ENCODE results near the gene PELI2. TPM values are rescaled to one million over a fixed set of nuclear protein-coding genes. Genes with fewer than 3 reads are reported as not detected.

Gene PELI2
- 3.1 and 3.8 TPM in 2 replicates for total RNA-seq (2014; rRNA removed; shearing (Covaris generic))

DNA sequence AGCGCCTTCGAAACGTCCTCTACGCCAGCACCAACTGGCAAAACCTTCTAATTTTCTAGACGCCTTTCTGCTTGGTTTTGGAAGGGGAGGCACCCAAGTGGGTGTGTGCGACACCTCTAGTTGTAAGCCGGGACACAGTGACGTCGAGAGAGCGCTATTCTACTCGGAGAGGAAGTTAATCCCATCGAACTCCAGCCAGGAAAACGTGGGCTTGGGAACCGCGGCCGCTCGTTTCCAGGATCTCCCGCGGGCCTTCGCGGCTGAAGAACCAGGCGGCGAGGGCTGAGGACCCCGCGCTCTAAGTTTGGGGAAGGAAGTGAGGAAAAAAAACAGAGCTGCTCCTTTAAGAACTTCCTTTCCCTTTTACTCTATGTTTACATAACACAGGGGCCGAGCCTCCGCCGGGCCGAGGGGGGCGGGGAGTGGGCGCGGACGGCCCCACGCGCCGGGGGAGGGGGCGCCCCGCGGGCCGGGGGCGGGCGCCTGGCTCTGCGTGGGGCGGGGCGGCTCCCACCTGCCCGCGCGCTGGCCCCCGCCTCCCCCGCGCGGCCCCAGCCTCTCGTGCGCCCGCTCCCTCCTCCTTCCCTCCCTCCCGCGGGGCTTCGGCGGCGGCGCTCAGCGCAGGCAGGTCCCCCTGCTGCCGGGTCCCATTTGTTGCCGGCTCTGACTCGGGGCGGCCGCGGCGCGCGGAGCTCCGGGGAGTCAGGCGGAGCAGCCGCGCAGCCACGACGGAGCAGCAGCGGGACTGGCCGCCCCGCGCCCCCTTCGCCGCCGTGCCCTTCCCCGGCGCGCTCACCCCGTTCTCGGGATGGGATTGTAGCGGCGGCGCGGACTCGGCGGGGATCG is at the start of gene PELI2:
PELI2 (plus strand) TSS at position 647 of the 846 bp plus-strand sequence. CDS start 250 bp downstream, outside the sequence.
- peak; percentile 56 for DNase-seq (ENCODE audit: low spot score)

DNA sequence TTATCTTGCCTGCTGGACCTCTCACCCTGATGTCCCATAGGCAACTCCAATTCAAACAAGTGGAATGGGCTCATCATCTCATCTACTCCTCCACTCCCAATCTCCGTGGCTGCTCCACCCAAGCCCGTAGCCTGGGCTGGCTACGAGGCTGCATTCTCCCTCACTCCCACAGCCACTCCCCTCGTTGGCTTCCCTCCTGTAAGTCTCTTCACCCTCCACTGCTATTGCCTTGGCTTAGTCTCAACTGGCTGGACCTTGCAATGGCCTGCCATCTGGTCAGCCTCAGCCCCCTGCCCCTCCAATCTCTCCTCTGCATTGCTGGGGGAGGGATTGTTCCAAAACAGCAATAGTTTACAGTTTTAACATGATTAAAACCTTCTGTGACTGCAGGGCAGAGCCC is 44.4 kb upstream of the PELI2 start:
- no peak for DNase-seq (ENCODE audit: low spot score)

- no peak for DNase-seq (ENCODE audit: low spot score)
Measured at GRCh38 chr14:56075301-56075700, 42.9 kb upstream of the PELI2 start.

GRCh38 chr14:56081139-56081538 is 37.1 kb upstream of the PELI2 start:
- DNase-seq (ENCODE audit: low spot score) = no peak

DNA sequence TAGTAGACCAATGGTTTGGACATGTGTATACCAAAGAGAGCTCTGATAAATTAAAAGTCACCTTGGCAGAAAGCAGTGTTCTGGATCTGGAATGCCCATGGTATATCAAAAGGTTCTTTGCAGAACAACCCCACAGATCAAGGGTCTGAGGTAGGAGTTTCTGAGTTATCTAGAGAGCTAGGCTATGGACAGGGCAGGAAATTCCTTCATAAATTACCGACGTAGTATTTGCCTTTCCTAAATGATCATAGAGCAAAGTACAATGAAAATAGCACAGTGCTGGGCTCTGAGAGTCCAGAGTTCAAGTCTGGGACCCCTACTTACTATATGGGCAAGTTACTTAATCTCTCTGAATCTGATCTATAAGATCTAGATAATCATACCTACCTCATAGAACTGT is 35.3 kb upstream of the PELI2 start:
- DNase-seq (ENCODE audit: low spot score) = no peak

DNA sequence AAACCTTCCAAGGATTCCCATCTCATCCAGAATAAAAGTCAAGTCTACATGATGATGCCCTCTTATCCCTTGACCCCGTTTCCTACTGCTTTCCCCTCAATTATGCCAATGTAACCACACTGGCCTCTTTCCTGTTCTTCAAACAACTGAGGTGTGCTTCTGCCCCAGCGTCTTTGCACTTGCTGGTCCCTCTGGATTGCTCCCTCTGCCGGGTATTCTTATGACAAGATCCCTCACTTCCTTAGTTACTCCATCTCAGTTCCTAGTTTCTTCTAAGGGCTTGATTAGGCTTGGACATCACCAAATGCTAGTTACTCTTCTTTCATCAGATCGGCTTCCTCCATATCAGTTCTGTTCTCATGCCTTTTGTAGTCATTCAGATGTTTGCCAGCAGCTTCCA is 32.7 kb upstream of the PELI2 start:
- DNase-seq (ENCODE audit: low spot score) = no peak

DNA sequence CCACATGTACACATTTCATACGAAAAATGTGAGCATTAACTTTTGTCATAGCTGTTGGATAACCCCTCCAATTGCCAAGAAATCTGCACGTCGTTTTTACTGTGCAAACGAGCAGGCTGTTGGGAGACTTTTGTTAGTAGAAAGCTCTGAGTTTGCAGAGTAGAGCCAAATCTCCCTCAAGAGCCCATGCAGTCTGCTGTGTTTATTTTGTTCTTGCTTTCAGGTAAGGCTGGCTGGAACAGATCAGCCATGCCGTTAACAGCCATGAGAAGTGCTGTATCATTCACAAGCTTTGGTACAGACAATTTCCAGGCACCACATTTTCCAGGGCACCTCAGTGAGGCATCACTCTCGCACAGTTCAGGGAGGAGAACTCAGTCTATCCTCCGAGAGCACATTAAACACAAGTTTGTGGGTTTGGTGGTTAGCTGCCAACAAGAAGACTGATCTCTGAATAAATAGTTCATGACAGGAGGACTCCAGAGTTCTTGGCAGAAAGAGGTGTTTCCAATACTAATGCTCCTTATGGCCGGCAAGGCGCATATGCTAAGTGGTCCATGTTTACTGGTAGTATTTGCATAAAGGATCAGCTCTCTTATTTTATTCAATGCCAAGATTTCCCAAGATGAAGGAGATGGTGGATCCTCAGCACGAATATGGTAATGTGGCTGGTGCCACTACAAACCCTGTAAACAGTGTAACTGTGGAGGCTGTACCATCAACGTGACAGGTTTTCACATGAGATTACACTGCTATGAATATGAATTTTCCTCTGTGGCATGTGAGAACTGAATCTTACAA is 30.3 kb upstream of the PELI2 start:
- no peak for DNase-seq (ENCODE audit: low spot score)

DNA sequence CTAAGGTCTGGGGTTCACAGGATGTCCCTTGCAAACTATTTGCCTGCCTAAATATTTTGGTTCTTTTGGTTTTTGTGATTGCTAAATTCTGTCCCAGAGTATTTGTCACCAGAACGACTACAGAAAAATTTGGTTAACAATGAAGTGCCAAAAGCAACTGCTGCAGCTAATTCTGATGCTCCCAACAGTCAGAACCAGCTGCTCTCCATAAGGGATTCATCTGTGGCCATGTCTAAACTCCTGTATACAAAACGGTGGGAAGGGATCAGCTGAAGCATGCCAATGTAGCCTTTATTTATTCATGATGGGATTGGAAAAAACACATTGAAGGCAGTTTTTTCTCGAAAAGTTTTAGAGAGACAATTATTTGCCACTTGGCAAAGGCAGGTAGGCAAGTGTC is 29.3 kb upstream of the PELI2 start:
- no peak for DNase-seq (ENCODE audit: low spot score)

DNA sequence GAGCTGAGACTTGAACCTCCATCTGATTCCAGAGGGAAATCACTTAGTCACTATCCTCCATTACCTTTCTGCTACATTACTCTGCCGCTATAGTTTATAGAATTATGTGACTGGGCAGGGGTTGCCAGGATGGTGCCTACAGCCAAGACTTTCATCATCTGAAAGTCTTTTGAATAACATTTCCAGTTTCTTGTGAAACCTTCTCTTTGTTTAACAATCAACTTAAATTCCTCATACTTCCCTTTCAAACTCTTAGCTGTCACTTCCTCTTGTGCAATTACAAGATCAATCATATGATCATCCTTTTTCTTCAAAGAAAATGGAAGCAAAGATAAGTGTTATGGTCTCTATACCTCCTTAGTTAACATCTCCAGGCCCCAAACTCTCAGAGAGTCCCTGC is 25.4 kb upstream of the PELI2 start:
- no peak for DNase-seq (ENCODE audit: low spot score)

GRCh38 chr14:56094076-56094475 is 24.1 kb upstream of the PELI2 start:
- DNase-seq (ENCODE audit: low spot score) = no peak

GRCh38 chr14:56098021-56098420 is 20.2 kb upstream of the PELI2 start:
- DNase-seq (ENCODE audit: low spot score) = no peak

DNA sequence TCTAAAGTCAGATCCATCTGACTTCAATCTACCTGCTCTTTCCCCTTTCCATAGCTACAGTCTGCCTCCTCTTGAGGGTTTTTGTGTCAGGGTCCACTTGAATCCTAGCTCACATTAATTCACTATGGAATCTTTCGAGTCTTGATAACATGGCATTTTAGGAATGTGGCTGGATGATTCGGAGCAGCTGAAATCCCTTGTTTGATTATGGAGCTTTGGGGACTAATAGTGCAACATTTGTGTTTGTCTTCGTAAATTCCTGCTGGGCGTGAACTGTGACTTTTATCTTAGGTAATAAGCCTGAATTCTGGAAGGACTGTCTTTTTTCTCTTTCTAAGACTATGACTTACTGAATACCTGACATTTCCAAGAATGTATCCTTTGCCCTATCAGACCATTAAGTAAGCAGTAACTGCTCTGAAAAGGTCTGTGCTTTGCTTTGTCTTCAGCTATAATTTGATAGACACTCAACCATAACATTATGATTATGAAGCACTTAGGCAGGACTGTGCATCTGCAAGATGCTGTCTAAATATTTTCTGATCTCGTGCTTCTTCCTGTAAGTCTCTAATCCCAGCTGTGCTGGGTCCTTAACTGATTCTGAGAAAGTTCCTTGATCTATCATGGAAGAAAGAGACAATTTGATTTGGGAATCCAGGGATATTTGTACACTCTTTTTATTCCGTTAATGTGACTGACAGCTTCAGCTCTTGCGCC is 19.0 kb upstream of the PELI2 start:
- no peak for DNase-seq (ENCODE audit: low spot score)

- DNase-seq (ENCODE audit: low spot score) = no peak
Measured at GRCh38 chr14:56100556-56100955, 17.7 kb upstream of the PELI2 start.

- no peak for DNase-seq (ENCODE audit: low spot score)
Measured at GRCh38 chr14:56102941-56103340, 15.3 kb upstream of the PELI2 start.

GRCh38 chr14:56107615-56108014 is 10.6 kb upstream of the PELI2 start:
- no peak for DNase-seq (ENCODE audit: low spot score)

DNA sequence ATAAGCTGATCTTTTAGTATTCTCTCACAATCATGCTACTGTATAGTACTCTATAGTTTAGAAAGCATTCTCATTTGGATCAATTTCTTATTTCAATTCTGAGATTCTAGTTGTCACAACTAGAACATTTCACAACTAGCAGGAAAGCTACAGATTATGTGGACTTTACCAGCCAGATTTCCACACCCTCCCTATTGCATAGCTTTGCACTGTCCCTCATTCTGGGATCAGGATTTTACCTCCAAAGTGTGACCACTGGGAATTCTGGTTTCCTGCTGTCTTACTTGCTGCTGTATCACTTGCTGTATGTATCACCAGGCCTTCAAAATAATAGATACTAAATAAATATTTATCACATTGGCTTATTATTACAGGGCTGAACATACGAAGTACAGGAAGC is 10.2 kb upstream of the PELI2 start:
- no peak for DNase-seq (ENCODE audit: low spot score)

GRCh38 chr14:56112781-56113180 is 5.4 kb upstream of the PELI2 start:
- DNase-seq (ENCODE audit: low spot score) = no peak

DNA sequence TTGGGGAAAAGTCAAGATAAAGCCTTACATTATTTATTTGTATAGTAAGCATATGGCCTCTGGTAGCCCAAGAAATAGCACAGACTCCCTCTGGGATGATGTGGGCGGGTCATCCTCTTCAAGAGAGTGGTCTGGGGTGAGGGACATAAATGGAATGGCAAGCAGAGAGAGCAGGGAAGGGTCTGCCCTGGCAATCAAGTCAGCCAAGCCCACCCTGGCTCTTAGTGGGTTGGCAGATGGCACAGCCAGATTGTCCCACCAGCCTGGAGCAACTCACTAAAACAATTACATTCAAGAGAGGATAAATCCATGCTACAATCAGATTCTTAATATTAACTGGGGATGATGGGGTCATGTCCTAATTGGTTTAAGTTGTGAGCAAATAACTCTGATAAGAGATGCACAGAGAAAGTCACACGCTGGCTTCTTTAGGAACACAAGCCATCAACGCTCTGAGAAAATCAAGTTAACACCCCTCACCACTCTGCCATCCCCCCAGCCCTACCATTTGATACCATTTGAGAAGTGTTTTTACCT is 2.8 kb upstream of the PELI2 start:
- DNase-seq (ENCODE audit: low spot score) = no peak

GRCh38 chr14:56115976-56116893 is 2.0 kb upstream of the PELI2 start:
- no peak for DNase-seq (ENCODE audit: low spot score)

DNA sequence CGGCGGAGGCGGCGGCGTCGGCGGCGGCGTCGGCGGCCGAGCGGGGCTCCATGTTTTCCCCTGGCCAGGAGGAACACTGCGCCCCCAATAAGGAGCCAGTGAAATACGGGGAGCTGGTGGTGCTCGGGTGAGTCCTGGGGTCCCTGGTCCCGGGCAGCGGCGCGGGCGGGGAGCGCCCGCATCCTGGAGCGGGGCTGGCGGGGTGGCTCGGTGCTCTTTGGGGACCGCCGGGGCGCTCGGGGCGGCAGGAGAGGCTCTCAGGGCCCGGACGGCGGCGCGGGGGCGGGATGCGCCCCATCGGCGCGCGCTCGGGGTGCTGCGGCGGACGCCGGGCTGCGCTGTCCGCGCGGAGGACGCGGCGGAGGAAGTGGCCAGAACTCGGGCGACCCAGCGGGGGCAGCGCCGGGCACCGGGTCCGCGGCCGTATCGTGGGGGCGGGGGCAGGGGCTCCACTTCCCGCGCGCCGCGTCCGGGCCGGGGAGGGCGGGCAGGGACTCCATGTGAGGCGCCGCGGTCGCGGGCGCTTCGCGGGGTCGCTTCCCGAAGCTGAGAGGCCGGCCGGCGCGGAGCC is 485 bp downstream of the PELI2 start:
- no peak for DNase-seq (ENCODE audit: low spot score)

Measured in HT-29 (cell line).